Measurements from ENCODE around the gene AKT3.

Gene AKT3

GRCh38 chr1:243500512-243500911, 349.5 kb downstream of the AKT3 start:
- Histone ChIP-seq H3F3A (ENCODE audit: low read depth) (no peaks in the 10 kb centered on the region), H3K79me2 (ENCODE audit: insufficient read depth, low read length) (no peaks in the 10 kb centered on the region), H3K4me1 (ENCODE audit: insufficient read depth, low read length, poor library complexity, severe bottlenecking) (peaks cover under 1% of the 10 kb centered on the region), H2AFZ (ENCODE audit: low read length) (no peak overlapping the region), H3K9me2 (replicated peaks; ENCODE audit: low read depth, low read length) (no peaks in the 10 kb centered on the region), H3K4me2 (ENCODE audit: low read depth, low read length, poor library complexity, severe bottlenecking) (no peak overlapping the region), H3K4me3 (ENCODE audit: low read length, poor library complexity, severe bottlenecking) (no peak overlapping the region), H3K36me3 (ENCODE audit: insufficient read depth, low read length) (0 out of 2 replicates have a peak, but pooled peaks cover 2% of the 10 kb centered on the region), H4K20me1 (ENCODE audit: insufficient read depth, low read length, poor library complexity, severe bottlenecking) (no peaks in the 10 kb centered on the region), H3K9me3 (ENCODE audit: insufficient read depth, low read depth, low read length) (no peaks in the 10 kb centered on the region), H3K27me3 (ENCODE audit: insufficient read depth, low read length, poor library complexity, severe bottlenecking) (no peaks in the 10 kb centered on the region), H3K9ac (ENCODE audit: low read depth, low read length, poor library complexity, severe bottlenecking) (no peak overlapping the region)
- TF ChIP-seq EZH2phosphoT487 (IDR thresholded peaks at IDR 0.05; ENCODE audit: borderline replicate concordance) (no peak), CTCF (conservative IDR thresholded peaks at IDR 0.05; ENCODE audit: low read length) (no peak)

DNA sequence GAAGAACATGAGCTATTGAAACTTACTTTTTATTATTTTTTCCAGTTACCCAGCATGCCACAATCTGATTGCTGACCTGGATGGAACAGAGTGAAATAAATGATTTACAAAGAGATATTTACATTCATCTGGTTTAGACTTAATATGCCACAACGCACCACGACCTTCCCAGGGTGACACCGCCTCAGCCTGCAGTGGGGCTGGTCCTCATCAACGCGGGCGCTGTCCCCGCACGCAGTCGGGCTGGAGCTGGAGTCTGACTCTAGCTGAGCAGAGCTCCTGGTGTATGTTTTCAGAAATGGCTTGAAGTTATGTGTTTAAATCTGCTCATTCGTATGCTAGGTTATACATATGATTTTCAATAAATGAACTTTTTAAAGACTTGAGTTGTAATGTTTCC, 350.3 kb downstream of the AKT3 start:
- Histone ChIP-seq H3K79me2 (ENCODE audit: insufficient read depth, low read length) (no peaks in the 10 kb centered on the region), H3K27me3 (ENCODE audit: insufficient read depth, low read length, poor library complexity, severe bottlenecking) (no peaks in the 10 kb centered on the region), H3K4me1 (ENCODE audit: insufficient read depth, low read length, poor library complexity, severe bottlenecking) (no peaks in the 10 kb centered on the region), H2AFZ (ENCODE audit: low read length) (no peak overlapping the region), H3F3A (ENCODE audit: low read depth) (no peaks in the 10 kb centered on the region), H3K4me2 (ENCODE audit: low read depth, low read length, poor library complexity, severe bottlenecking) (no peak overlapping the region), H3K9me2 (replicated peaks; ENCODE audit: low read depth, low read length) (no peaks in the 10 kb centered on the region), H3K9ac (ENCODE audit: low read depth, low read length, poor library complexity, severe bottlenecking) (no peak overlapping the region), H3K4me3 (ENCODE audit: low read length, poor library complexity, severe bottlenecking) (no peak overlapping the region), H4K20me1 (ENCODE audit: insufficient read depth, low read length, poor library complexity, severe bottlenecking) (no peaks in the 10 kb centered on the region), H3K9me3 (ENCODE audit: insufficient read depth, low read depth, low read length) (no peaks in the 10 kb centered on the region), H3K36me3 (ENCODE audit: insufficient read depth, low read length) (0 out of 2 replicates have a peak, but pooled peaks cover 2% of the 10 kb centered on the region)
- TF ChIP-seq EZH2phosphoT487 (IDR thresholded peaks at IDR 0.05; ENCODE audit: borderline replicate concordance) (no peak), CTCF (conservative IDR thresholded peaks at IDR 0.05; ENCODE audit: low read length) (no peak)

- Histone ChIP-seq H4K20me1 (ENCODE audit: insufficient read depth, low read length, poor library complexity, severe bottlenecking) (no peaks in the 10 kb centered on the region), H3K4me1 (ENCODE audit: insufficient read depth, low read length, poor library complexity, severe bottlenecking) (no peaks in the 10 kb centered on the region), H3K27me3 (ENCODE audit: insufficient read depth, low read length, poor library complexity, severe bottlenecking) (no peaks in the 10 kb centered on the region), H3K9me2 (replicated peaks; ENCODE audit: low read depth, low read length) (no peaks in the 10 kb centered on the region), H3F3A (ENCODE audit: low read depth) (no peaks in the 10 kb centered on the region), H3K9ac (ENCODE audit: low read depth, low read length, poor library complexity, severe bottlenecking) (no peak overlapping the region), H3K79me2 (ENCODE audit: insufficient read depth, low read length) (no peaks in the 10 kb centered on the region), H3K4me2 (ENCODE audit: low read depth, low read length, poor library complexity, severe bottlenecking) (no peak overlapping the region), H2AFZ (ENCODE audit: low read length) (no peak overlapping the region), H3K4me3 (ENCODE audit: low read length, poor library complexity, severe bottlenecking) (no peak overlapping the region), H3K36me3 (ENCODE audit: insufficient read depth, low read length) (0 out of 2 replicates have a peak, but pooled peaks cover 2% of the 10 kb centered on the region), H3K9me3 (ENCODE audit: insufficient read depth, low read depth, low read length) (no peaks in the 10 kb centered on the region)
- TF ChIP-seq EZH2phosphoT487 (IDR thresholded peaks at IDR 0.05; ENCODE audit: borderline replicate concordance) (no peak), CTCF (conservative IDR thresholded peaks at IDR 0.05; ENCODE audit: low read length) (no peak)
Measured at GRCh38 chr1:243499248-243499647, 350.8 kb downstream of the AKT3 start.
